K562 (cell line): Measurements from ENCODE around the gene TBC1D3I. TPM values are rescaled to one million over a fixed set of nuclear protein-coding genes. Genes with fewer than 3 reads are reported as not detected.

Experiments used
- ATAC-seq: fragments of 200-7000 bp; cut with Tn5 transposase; 3 replicates; pipeline ENCODE4 v1.9.1; 2020; ENCODE audit warnings: moderate library complexity
- BruUV-seq: library from RNA; stranded (reverse); fragments of 400-500 nt; replicated peaks from 2 replicates; lab custom pipeline; 2021; lab: Mats Ljungman, UMichigan
- CTCF ChIA-PET: fragments of 300-600 bp; formaldehyde crosslinking; extraction: SDS; loops from one replicate; lab custom pipeline; 2021; ENCODE audit warnings: low intra/inter-chr PET ratio; lab: Yijun Ruan, JAX
- POLR2A ChIA-PET: fragments of 300-600, 350-650 bp; sonication (Branson Sonifier 250); formaldehyde crosslinking; extraction: SDS; loops from one replicate; lab custom pipeline; 2021; ENCODE audit warnings: antibody characterized with exemption, inconsistent platforms; lab: Yijun Ruan, JAX
- DNase-seq, 4 experiments: peaks; one replicate each; pipeline versions ENCODE4 v3.0.0 to v3.0.0-alpha.2; 2011 to 2018; ENCODE audit warnings: low spot score in 3 of 4, mixed read lengths in 3 of 4; ENCODE audit errors: extremely low read depth in 1 of 4
- FAIRE-seq: peaks from 2 replicates; lab custom pipeline; 2011; peaks lifted over from hg19 to GRCh38; lab: Jason Lieb, UNC
- H2AFZ ChIP-seq: 2 replicates; pipeline ENCODE4 v1.6.0; 2011; ENCODE audit warnings: low read depth, low read length, control low read depth, inconsistent platforms
- H3K27ac ChIP-seq: fragments of 200-600 bp; 3 replicates; pipeline ENCODE4 v1.8.0; 2011; ENCODE audit warnings: low read depth, mild to moderate bottlenecking, control low read depth, inconsistent platforms, low read length, moderate library complexity, mixed read lengths; ENCODE audit errors: extremely low read depth
- H3K27me3 ChIP-seq, 2 experiments: fragments of 300-600 bp in 1 of 2; 2 replicates in 1 of 2; 3 replicates in 1 of 2; pipeline versions ENCODE4 v1.6.0 to v1.8.0; 2011; ENCODE audit warnings: inconsistent platforms in 2 of 2, low read length in 2 of 2, mild to moderate bottlenecking in 1 of 2, mixed read lengths in 1 of 2, moderate library complexity in 1 of 2; ENCODE audit not compliant: control insufficient read depth in 2 of 2, insufficient read depth in 2 of 2
- H3K36me3 ChIP-seq: fragments of 300-600 bp; 3 replicates; pipeline ENCODE4 v1.8.0; 2011; ENCODE audit warnings: mild to moderate bottlenecking, low read length, inconsistent platforms; ENCODE audit not compliant: control insufficient read depth, insufficient read depth
- H3K4me1 ChIP-seq, 2 experiments: fragments of 200-600 bp in 1 of 2; replicated peaks in 1 of 2; 2 replicates in 1 of 2; 3 replicates in 1 of 2; pipeline versions ENCODE4 v1.5.1 to v1.8.0; 2011; ENCODE audit warnings: inconsistent platforms in 2 of 2, low read length in 2 of 2, mild to moderate bottlenecking in 1 of 2, mixed read lengths in 1 of 2, moderate library complexity in 1 of 2; ENCODE audit not compliant: control insufficient read depth in 2 of 2, insufficient read depth in 2 of 2
- H3K4me2 ChIP-seq: 2 replicates; pipeline ENCODE4 v1.6.1; 2011; ENCODE audit warnings: low read length, control low read depth, inconsistent platforms, mixed read lengths; ENCODE audit not compliant: insufficient read depth
- H3K4me3 ChIP-seq: fragments of 200-600 bp; sonication (generic), shearing (Covaris generic); 2 replicates; pipeline ENCODE4 v1.5.1; 2016; ENCODE audit warnings: control low read depth, inconsistent platforms
- H3K79me2 ChIP-seq: fragments of 200-600 bp; 3 replicates; pipeline ENCODE4 v1.8.0; 2011; ENCODE audit warnings: low read length, inconsistent platforms; ENCODE audit not compliant: control insufficient read depth, insufficient read depth
- H3K9ac ChIP-seq, 2 experiments: 2 replicates each; pipeline versions ENCODE4 v1.6.0 to v1.6.1; 2011; ENCODE audit warnings: low read depth in 2 of 2, low read length in 2 of 2, control low read depth in 1 of 2, inconsistent platforms in 1 of 2, mild to moderate bottlenecking in 1 of 2, mixed read lengths in 1 of 2; ENCODE audit not compliant: insufficient read depth in 1 of 2
- H3K9me1 ChIP-seq: one replicate; pipeline ENCODE4 v1.6.0; 2011; ENCODE audit warnings: inconsistent platforms, mild to moderate bottlenecking, low read length, moderate library complexity; ENCODE audit not compliant: control insufficient read depth, insufficient read depth
- H3K9me3 ChIP-seq: replicated peaks from 2 replicates; pipeline ENCODE4 v1.5.1; 2011; ENCODE audit warnings: low read depth, low read length, inconsistent platforms; ENCODE audit not compliant: control insufficient read depth, insufficient read depth
- H4K20me1 ChIP-seq: replicated peaks from 2 replicates; pipeline ENCODE4 v1.6.1; 2011; ENCODE audit warnings: low read length, inconsistent platforms, mixed read lengths; ENCODE audit not compliant: control insufficient read depth, insufficient read depth
- DMBX1 ChIP-seq: fragments of 250-450 bp; sonication (Bioruptor Pico); IDR thresholded peaks from 2 replicates; pipeline ENCODE4 v1.8.0; 2022; ENCODE audit warnings: inconsistent platforms, mild to moderate bottlenecking, moderate library complexity, borderline replicate concordance
- E2F1 ChIP-seq: sonication (generic); formaldehyde crosslinking; IDR thresholded peaks from 2 replicates; pipeline ENCODE4 v1.8.1; 2023; ENCODE audit warnings: mild to moderate bottlenecking, missing genetic modification reagents, moderate library complexity
- SMARCC2 ChIP-seq: fragments of 450-650 bp; IDR thresholded peaks from 2 replicates; pipeline ENCODE4 v1.6.1; 2017; ENCODE audit warnings: antibody characterized with exemption, moderate library complexity, mild to moderate bottlenecking, low read depth
- VEZF1 ChIP-seq: fragments of 200-800 bp; sonication (Bioruptor generic); IDR thresholded peaks from 2 replicates; pipeline ENCODE4 v1.6.1; 2017; ENCODE audit warnings: missing genetic modification characterization, missing compliant biosample characterization
- ZEB2 ChIP-seq: fragments of 450-650 bp; IDR thresholded peaks from 2 replicates; pipeline ENCODE4 v1.6.1; 2016
- ZNF398 ChIP-seq: fragments of 250-450 bp; sonication (Bioruptor Pico); IDR thresholded peaks from 2 replicates; pipeline ENCODE4 v1.8.0; 2021; ENCODE audit warnings: moderate library complexity, mild to moderate bottlenecking, inconsistent platforms
- WGBS: fragments of 100-300 bp; shearing (Covaris generic); methylation state at CpG from one replicate; pipeline ENCODE4 v1.1.6; 2016; ENCODE audit warnings: low coverage, mixed read lengths; ENCODE audit not compliant: insufficient coverage; ENCODE audit errors: missing lambda C conversion rate; 5-methylcytosine and 5-hydroxymethylcytosine counted together
- in situ Hi-C: fragments of 300-500 bp; cut with MboI; formaldehyde crosslinking; loops from 4 replicates; pipeline ENCODE4 v1.15.0; 2018; ENCODE audit warnings: inconsistent platforms, mixed read lengths
- intact Hi-C: fragments of 100-400 bp; cut with micrococcal nuclease; formaldehyde crosslinking; loops from 2 replicates; pipeline ENCODE4 v1.14.2; 2022
- polyA plus RNA-seq, 8 experiments: library from polyadenylated mRNA; depleted of rRNA in 4 of 8; stranded (reverse) in 5 of 8; unstranded in 3 of 8; fragments of >200 nt; fragmentation: Nextera tagmentation in 2 of 8; fragmentation: Illumina TruSeq in 1 of 8; extraction: Ambion mirVana in 2 of 8; extraction: Trizol in 1 of 8; gene quantifications; 2 replicates each; pipeline versions ENCODE4 v1.2.1 to v1.2.3, GENCODE V29; 2011 to 2014; ENCODE audit warnings: inconsistent platforms in 1 of 8, missing spikeins in 1 of 8
- total RNA-seq, 7 experiments: library from RNA; depleted of rRNA in 6 of 7; stranded (reverse); fragments of >200 nt in 6 of 7; fragmentation: Illumina TruSeq in 2 of 7; extraction: Trizol in 2 of 7; gene quantifications; 2 replicates each; pipeline versions ENCODE4 v1.2.1 to v1.2.3, GENCODE V29; 2011 to 2021; ENCODE audit warnings: low replicate concordance in 1 of 7

TBC1D3I gene
- total and polyA plus RNA-seq, 9 of the 15 experiments (the other 6 are each of a cell fraction or from before 2014, with no cell fraction given) = not detected

DNA sequence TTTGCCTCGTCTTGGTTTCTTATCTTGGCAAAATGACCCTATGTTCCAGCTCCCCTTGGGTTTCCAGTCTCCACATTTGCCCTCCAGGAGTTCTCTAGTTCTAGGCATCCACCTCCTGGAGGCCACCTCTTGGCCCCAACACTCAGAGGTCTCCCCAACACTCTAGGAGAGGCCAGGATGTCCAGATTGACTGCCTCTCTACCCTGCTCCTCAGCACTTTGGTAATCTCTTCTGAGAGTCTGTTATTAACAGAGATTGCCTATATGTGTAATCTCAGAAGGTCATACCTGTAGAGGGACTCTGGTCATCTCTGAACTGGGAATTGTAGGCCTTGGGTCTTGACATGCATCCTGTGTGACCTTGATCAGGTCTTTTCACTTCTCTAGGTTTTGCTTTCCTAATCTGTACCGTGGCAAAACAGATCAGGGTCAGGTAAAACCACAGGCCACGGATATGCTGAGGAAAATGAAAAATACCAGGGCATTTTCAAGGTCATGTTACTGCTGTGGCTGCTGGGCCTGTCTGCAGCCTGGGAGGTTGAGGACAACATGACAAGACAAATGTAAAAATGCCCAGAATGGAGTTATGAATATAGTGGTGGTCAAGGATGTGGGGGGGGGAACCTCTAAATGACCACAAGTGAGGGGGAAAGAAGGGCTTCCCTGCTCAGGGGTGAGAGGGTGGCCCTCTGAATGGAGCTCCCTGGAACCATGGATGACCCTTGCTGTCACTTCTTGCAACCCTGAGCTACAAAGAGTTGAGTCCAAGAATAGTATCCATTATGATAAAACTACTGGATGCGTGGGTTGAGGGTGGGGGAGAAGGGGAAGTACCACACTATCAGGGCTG lies 58.5 kb downstream of the TBC1D3I start:
- Histone ChIP-seq H3K27ac (no peak overlapping the region), H3K9me3 (no peaks in the 10 kb centered on the region), H3K9me1 (no peaks in the 10 kb centered on the region), H3K79me2 (no peaks in the 10 kb centered on the region), H2AFZ (no peak overlapping the region), H3K4me2 (no peak overlapping the region), H3K27me3 (peaks cover 0 to 6% of the 10 kb centered on the region in 2 experiments; a peak in 2 of 5 replicates)
- FAIRE-seq = no peak
- POLR2A ChIA-PET = interaction anchor here (1.1 kb wide), 1 partner anchor 13 kb away, joined by 3 read pairs; no protein-coding TSS in a partner anchor
- intact Hi-C loops = no loop called here
- BruUV-seq = no TSS peak
- no peak for TF ChIP-seq ZNF398 (CRISPR knock-in tag)
- no peak for TF ChIP-seq DMBX1 (CRISPR knock-in tag)
- no peak for TF ChIP-seq E2F1 (CRISPR knock-in tag)
- no peak for TF ChIP-seq ZEB2
- TF ChIP-seq VEZF1 = peak; percentile 26; the same call in 1 of the 2 replicates
- no peak for TF ChIP-seq SMARCC2
- TF ChIP-seq, all 486 proteins: peak for 1
- Histone ChIP-seq H4K20me1 (no peaks in the 10 kb centered on the region), H3K9ac (no peak overlapping the region), H3K4me3 (no peak overlapping the region), H3K4me1 (no peaks in the 10 kb centered on the region; a peak in 1 of 5 replicates), H3K36me3 (no peaks in the 10 kb centered on the region)
- CTCF ChIA-PET = no interaction called here
- in situ Hi-C loops = loop anchor here (25.0 kb wide), 2 partner anchors 156 to 1956 kb away; no protein-coding TSS in a partner anchor
- DNase-seq (no peak), ATAC-seq (no peak)
- WGBS = 2% methylated on average over 4 of the region's 4 CpGs
